Stimulated activated CD8-positive, alpha-beta memory T cell treated with anti-CD3 and anti-CD28 coated beads, Interleukin-15, amount 100 ng/mL, for 4 hours (primary cell): Measurements from ENCODE around the gene TARS3.

Source experiments
- DNase-seq, 2 donors: peaks; one replicate each; pipeline ENCODE4 v3.0.0-alpha.2; 2020; ENCODE audit warnings: low read depth in 2 of 2

The TARS3 gene

GRCh38 chr15:101604124-101604874, 120.0 kb downstream of the TARS3 start:
- no peak for DNase-seq
